RWPE2 (cell line): Measurements from ENCODE around the gene MAB21L3.

ENCODE experiments used
- ATAC-seq: fragments of 200-7000 bp; cut with Tn5 transposase; 3 replicates; pipeline ENCODE4 v1.9.1; 2021; ENCODE audit warnings: low read depth
- DNase-seq: peaks from one replicate; pipeline ENCODE4 v3.0.0-alpha.2; 2020; ENCODE audit warnings: low spot score
- H3K27ac ChIP-seq: fragments of 450-650 bp; 2 replicates; pipeline ENCODE4 v1.5.1; 2017; ENCODE audit warnings: mild to moderate bottlenecking; ENCODE audit not compliant: poor library complexity, severe bottlenecking
- H3K27me3 ChIP-seq: fragments of 250-450 bp; sonication (Bioruptor Pico); 2 replicates; pipeline ENCODE4 v1.5.1; 2021; ENCODE audit warnings: mild to moderate bottlenecking, moderate library complexity; ENCODE audit not compliant: insufficient read depth, poor library complexity, severe bottlenecking
- H3K36me3 ChIP-seq: fragments of 250-450 bp; sonication (Bioruptor Pico); 2 replicates; pipeline ENCODE4 v1.5.1; 2020; ENCODE audit warnings: low read depth, mild to moderate bottlenecking, moderate library complexity
- H3K4me1 ChIP-seq: fragments of 250-450 bp; sonication (Bioruptor Pico); 2 replicates; pipeline ENCODE4 v1.5.1; 2021; ENCODE audit warnings: mild to moderate bottlenecking, moderate library complexity; ENCODE audit not compliant: insufficient read depth, poor library complexity, severe bottlenecking
- H3K4me3 ChIP-seq: fragments of 250-450 bp; sonication (Bioruptor Pico); 2 replicates; pipeline ENCODE4 v1.5.1; 2021; ENCODE audit warnings: mild to moderate bottlenecking, moderate library complexity; ENCODE audit not compliant: severe bottlenecking
- H3K9me3 ChIP-seq: fragments of 250-450 bp; sonication (Bioruptor Pico); 2 replicates; pipeline ENCODE4 v1.5.1; 2021; ENCODE audit warnings: mild to moderate bottlenecking, moderate library complexity; ENCODE audit not compliant: severe bottlenecking
- CTCF ChIP-seq: fragments of 450-650 bp; IDR thresholded peaks from one replicate; pipeline ENCODE4 v1.5.1; 2017; ENCODE audit warnings: mild to moderate bottlenecking, moderate library complexity; ENCODE audit not compliant: poor library complexity, severe bottlenecking

Gene MAB21L3

DNA sequence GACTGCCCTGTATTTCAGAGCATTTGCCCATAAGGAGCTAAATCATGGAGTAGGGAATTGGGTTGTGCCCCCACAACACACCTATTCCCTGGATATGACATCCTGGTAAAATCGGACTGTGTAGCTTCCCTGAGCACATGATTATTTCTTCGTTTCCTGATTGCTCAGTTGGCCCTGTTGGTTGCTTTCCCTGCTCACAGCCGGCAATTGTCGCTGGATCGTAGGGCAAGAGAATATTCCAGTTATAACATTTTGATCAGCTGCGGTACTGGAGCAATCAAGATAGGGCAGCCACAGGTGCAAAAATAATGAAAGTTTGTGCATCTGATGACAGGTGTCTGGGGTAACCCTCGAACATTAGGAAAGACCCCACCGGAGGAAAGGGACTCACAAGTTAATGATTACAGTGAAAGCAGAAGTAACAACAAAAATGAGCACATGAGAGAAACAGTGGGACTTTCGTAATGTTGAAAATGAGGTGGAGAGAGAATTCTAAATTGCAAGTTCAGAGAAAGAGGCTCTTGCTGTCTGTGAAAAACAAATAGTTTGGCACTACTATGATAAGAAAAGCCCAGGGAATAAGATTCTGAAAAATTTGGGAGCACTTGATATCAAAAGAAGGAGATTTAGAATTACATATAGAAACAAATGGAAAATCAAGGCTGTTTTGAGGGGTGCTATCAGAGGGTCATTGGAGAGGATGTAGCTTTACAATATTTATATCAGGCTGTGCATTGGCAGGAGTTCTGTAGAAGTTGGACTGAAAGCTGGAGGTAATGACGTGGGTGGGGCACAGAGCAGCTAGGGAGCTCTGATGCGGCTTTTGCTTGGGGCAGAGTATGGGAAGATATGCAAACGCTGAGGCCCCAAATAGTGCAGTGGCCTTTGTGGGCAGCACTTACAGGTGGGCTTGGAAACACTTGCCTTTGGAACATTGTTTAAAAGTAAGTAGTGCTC is at the start of gene MAB21L3:
Gene MAB21L3 (plus strand): TSS at position 833 of the 957 bp plus-strand sequence. CDS start 1,217 bp downstream, outside the sequence.
- Histone ChIP-seq H3K27ac (peak within 1 kb of the TSS; percentile 89), H3K4me3 (no peak within 1 kb of the TSS), H3K36me3 (no peaks in the 10 kb centered on the region), H3K9me3 (no peaks in the 10 kb centered on the region), H3K27me3 (no peaks in the 10 kb centered on the region), H3K4me1 (peaks cover 42% of the 10 kb centered on the region)
- no peak for TF ChIP-seq CTCF
- ATAC-seq (peak; percentile 22; the same call in 1 of the 3 replicates), DNase-seq (no peak)

GRCh38 chr1:116062201-116062600 is 49.0 kb upstream of the MAB21L3 start:
- no peak for TF ChIP-seq CTCF
- H3K27ac ChIP-seq: no peak overlapping the region
- H3K9me3 ChIP-seq: no peaks in the 10 kb centered on the region
- H3K4me1 ChIP-seq: peaks cover 7% of the 10 kb centered on the region
- ATAC-seq (no peak), DNase-seq (no peak)
- H3K36me3 ChIP-seq: peaks cover 65% of the 10 kb centered on the region
- no peaks in the 10 kb centered on the region for H3K27me3 ChIP-seq
- no peak overlapping the region for H3K4me3 ChIP-seq

DNA sequence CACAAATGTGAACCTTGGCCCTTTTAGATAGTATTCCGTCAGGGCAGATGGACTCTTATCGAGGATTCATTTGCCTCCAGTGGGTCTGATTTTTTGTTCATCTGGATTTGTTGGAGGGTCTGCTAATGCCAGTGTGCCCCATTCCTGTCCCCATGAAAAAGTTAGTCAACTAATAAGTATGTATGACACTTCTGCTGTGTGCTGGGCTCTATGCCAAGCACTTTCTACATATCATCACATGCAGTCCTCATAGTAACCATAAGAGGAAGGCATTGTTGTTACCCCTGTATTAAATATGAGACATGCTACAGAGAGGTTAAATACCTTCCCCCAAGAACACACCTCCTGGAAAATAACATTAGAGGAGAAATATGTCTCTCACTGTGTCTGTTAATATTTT is 46.6 kb upstream of the MAB21L3 start:
- no peaks in the 10 kb centered on the region for H3K27me3 ChIP-seq
- ATAC-seq (no peak), DNase-seq (no peak)
- peaks cover 82% of the 10 kb centered on the region for H3K36me3 ChIP-seq
- H3K4me1 ChIP-seq: peaks cover 14% of the 10 kb centered on the region
- no peak overlapping the region for H3K4me3 ChIP-seq
- TF ChIP-seq CTCF: no peak
- H3K27ac ChIP-seq: no peak overlapping the region
- no peaks in the 10 kb centered on the region for H3K9me3 ChIP-seq

DNA sequence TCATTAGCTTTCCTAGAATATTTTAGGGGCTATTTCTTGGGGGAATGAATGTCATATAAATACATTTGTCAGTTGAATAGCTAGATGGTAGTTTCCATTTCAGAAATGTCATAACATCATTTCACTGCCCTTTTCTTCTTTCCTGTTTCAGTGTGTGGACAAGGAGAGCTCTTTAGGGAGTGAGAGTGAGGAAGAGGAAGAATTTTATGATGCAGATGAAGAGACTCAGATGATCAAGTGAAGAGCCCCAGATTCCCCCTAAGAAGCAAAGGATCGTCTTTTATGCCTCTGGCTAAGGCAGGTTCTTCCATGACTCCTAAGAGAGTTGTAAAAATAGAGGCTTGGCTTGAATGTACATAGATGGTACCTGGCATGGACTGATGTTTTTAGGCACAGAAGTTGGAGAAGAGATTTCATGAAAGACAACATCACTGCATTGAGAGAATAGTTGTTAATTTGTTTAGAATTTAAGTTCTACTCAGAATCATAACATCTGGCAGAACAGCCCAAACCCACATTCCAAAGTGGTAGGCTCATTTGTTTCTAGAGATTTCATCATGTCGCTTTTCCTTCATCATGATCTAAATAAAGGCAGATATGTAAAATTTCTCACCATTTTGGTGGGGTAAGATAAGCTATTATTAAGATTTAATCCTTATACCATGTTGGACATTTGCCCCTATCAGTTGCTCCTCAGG is 44.2 kb upstream of the MAB21L3 start:
- TF ChIP-seq CTCF: no peak
- H3K27me3 ChIP-seq: no peaks in the 10 kb centered on the region
- ATAC-seq: peak; percentile 41; the same call in 1 of the 3 replicates
- peak overlapping the region; percentile 36 for H3K27ac ChIP-seq
- peaks cover 94% of the 10 kb centered on the region for H3K36me3 ChIP-seq
- H3K9me3 ChIP-seq: no peaks in the 10 kb centered on the region
- no peak overlapping the region for H3K4me3 ChIP-seq
- H3K4me1 ChIP-seq: peaks cover 14% of the 10 kb centered on the region
- DNase-seq: no peak
